ENCODE data around the gene LURAP1L. TPM values are rescaled to one million over a fixed set of nuclear protein-coding genes. Genes with fewer than 3 reads are reported as not detected.

The LURAP1L gene
- total RNA-seq, 1 experiment from 2014 or later, result 1.7 TPM

DNA sequence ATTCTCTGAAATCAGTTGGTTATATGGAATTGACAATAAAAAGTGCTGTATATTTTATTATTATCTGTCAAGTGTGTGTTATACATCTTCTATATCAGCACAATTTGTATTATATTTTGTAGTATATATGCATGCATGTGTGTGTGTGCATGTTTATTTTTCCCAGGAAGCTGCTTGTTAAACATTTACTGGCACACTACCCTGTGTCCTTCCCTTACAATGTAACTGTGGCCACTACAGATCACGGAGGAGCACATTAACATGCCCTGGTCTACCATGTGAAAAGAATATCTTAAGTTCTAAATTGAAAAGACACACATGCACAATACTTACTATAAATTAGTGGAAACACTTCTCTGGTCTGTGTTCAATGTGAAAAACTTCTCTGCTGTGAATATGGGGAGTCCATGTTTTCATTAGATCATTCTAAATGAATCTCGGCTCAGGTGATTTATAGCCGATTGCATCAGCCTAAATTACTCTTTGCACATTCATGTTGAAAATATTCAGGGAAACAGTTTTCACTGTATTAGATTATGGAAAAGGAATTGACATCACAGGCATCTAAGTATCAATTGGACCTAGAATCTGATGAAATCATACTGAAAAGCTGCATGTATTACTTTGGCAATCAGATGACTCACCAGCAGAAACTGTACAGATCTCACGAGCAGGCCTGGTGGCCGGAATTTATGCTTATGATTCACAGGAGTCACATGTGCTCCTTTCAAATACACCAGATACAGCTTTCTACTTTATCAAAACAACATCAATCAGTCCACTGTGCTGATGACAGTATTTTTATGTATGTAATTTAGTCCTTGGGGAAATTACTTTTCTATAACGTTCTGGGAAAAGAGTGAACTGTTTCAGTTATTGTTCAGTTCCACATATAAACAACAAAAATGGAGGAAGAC is 39.4 kb downstream of the LURAP1L start:
- H3K4me1 Mint-ChIP-seq, result peaks cover 9% of the 10 kb centered on the region; the same call in 1 of the 2 replicates
- H3K27ac Mint-ChIP-seq, result peak overlapping the region; percentile 30; the same call in 1 of the 2 replicates
- H3K4me3 Mint-ChIP-seq, result no peak overlapping the region
- DNase-seq (ENCODE audit: low spot score) (no peak), ATAC-seq (no peak)
- H3K27me3 Mint-ChIP-seq (ENCODE audit: low read depth), result no peaks in the 10 kb centered on the region
- peak; percentile 96 for TF ChIP-seq GABPB1 (CRISPR knock-in tag; IDR thresholded peaks at IDR 0.05)
- TF ChIP-seq ZNF671 (CRISPR knock-in tag; IDR thresholded peaks at IDR 0.05), result no peak
- POLR2A ChIA-PET, result no interaction called here
- H3K9me3 Mint-ChIP-seq, result no peaks in the 10 kb centered on the region
- no peaks in the 10 kb centered on the region for H3K36me3 Mint-ChIP-seq
- CTCF ChIA-PET, result interaction anchor here (1.6 kb wide), 1 partner anchor 38 kb away, joined by 5 read pairs; no protein-coding TSS in a partner anchor

DNA sequence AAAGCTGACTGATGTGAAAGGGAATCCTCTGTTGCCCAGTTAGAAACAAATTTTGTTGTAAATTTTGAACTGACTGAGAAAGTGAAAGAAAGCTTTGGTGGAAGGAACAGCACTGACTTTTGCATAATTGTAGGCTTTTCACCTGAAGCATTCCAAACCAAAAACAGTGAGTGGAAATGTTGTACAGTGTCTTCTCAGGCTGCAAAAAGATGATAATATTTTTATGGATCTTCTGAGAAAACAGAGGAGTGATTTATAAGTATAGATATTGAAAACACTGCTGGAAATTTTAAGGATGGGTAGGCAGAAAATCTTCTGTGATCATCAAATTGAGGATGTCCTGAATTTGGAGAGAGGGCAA is 40.0 kb downstream of the LURAP1L start:
- POLR2A ChIA-PET, result no interaction called here
- no peak for ATAC-seq

GRCh38 chr9:12815888-12816287 is 41.1 kb downstream of the LURAP1L start:
- CTCF ChIA-PET, result interaction anchor here (1.6 kb wide), 1 partner anchor 40 kb away, joined by 5 read pairs; no protein-coding TSS in a partner anchor
- no peak overlapping the region for H3K27ac Mint-ChIP-seq
- H3K9me3 Mint-ChIP-seq, result no peaks in the 10 kb centered on the region
- DNase-seq (ENCODE audit: low spot score), result no peak
- no peak for ATAC-seq
- no peaks in the 10 kb centered on the region for H3K27me3 Mint-ChIP-seq (ENCODE audit: low read depth)
- H3K36me3 Mint-ChIP-seq, result no peaks in the 10 kb centered on the region
- H3K4me1 Mint-ChIP-seq, result peaks cover 9% of the 10 kb centered on the region; the same call in 1 of the 2 replicates
- POLR2A ChIA-PET, result interaction anchor here (0.8 kb wide), 1 partner anchor 149 kb away, joined by 3 read pairs; no protein-coding TSS in a partner anchor
- no peak overlapping the region for H3K4me3 Mint-ChIP-seq
- TF ChIP-seq FOXJ3 (CRISPR knock-in tag; IDR thresholded peaks at IDR 0.05; ENCODE audit: borderline replicate concordance) (no peak), GTF2I (CRISPR knock-in tag; conservative IDR thresholded peaks at IDR 0.05) (no peak), ZBTB21 (CRISPR knock-in tag; IDR thresholded peaks at IDR 0.05; ENCODE audit: borderline replicate concordance) (no peak), PRRX2 (CRISPR knock-in tag; IDR thresholded peaks at IDR 0.05) (no peak), ZNF219 (CRISPR knock-in tag; IDR thresholded peaks at IDR 0.05; ENCODE audit: borderline replicate concordance) (no peak)
- TF ChIP-seq, protein P1, sequence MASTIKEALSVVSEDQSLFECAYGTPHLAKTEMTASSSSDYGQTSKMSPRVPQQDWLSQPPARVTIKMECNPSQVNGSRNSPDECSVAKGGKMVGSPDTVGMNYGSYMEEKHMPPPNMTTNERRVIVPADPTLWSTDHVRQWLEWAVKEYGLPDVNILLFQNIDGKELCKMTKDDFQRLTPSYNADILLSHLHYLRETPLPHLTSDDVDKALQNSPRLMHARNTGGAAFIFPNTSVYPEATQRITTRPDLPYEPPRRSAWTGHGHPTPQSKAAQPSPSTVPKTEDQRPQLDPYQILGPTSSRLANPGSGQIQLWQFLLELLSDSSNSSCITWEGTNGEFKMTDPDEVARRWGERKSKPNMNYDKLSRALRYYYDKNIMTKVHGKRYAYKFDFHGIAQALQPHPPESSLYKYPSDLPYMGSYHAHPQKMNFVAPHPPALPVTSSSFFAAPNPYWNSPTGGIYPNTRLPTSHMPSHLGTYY (CRISPR knock-in tag; IDR thresholded peaks at IDR 0.05), result no peak

More for the DNA sequence above, 40.0 kb downstream of the LURAP1L start:
- Mint-ChIP-seq H3K4me1 (peaks cover 9% of the 10 kb centered on the region; the same call in 1 of the 2 replicates), H3K36me3 (no peaks in the 10 kb centered on the region), H3K27ac (no peak overlapping the region), H3K9me3 (no peaks in the 10 kb centered on the region), H3K27me3 (ENCODE audit: low read depth) (no peaks in the 10 kb centered on the region), H3K4me3 (no peak overlapping the region)
- TF ChIP-seq ETV6 (CRISPR knock-in tag; IDR thresholded peaks at IDR 0.05) (no peak), ZNF232 (CRISPR knock-in tag; IDR thresholded peaks at IDR 0.05) (no peak), ZNF219 (CRISPR knock-in tag; IDR thresholded peaks at IDR 0.05; ENCODE audit: borderline replicate concordance) (no peak), RORB (CRISPR knock-in tag; IDR thresholded peaks at IDR 0.05) (no peak), OVOL2 (CRISPR knock-in tag; IDR thresholded peaks at IDR 0.05; ENCODE audit: borderline replicate concordance) (no peak), TCF7 (CRISPR knock-in tag; IDR thresholded peaks at IDR 0.05; ENCODE audit: low read depth) (no peak), SMAD4 (CRISPR knock-in tag; IDR thresholded peaks at IDR 0.05) (no peak), NR1H2 (CRISPR knock-in tag; IDR thresholded peaks at IDR 0.05) (no peak), EMX1 (CRISPR knock-in tag; IDR thresholded peaks at IDR 0.05) (no peak), HMGXB4 (CRISPR knock-in tag; IDR thresholded peaks at IDR 0.05) (no peak), TEAD4 (CRISPR knock-in tag; IDR thresholded peaks at IDR 0.05) (no peak), NFATC4 (CRISPR knock-in tag; IDR thresholded peaks at IDR 0.05) (no peak), TEAD1 (CRISPR knock-in tag; IDR thresholded peaks at IDR 0.05) (no peak), CBFB (CRISPR knock-in tag; IDR thresholded peaks at IDR 0.05; ENCODE audit: low read depth) (no peak)
- TF ChIP-seq, protein P2, sequence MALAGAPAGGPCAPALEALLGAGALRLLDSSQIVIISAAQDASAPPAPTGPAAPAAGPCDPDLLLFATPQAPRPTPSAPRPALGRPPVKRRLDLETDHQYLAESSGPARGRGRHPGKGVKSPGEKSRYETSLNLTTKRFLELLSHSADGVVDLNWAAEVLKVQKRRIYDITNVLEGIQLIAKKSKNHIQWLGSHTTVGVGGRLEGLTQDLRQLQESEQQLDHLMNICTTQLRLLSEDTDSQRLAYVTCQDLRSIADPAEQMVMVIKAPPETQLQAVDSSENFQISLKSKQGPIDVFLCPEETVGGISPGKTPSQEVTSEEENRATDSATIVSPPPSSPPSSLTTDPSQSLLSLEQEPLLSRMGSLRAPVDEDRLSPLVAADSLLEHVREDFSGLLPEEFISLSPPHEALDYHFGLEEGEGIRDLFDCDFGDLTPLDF (CRISPR knock-in tag; IDR thresholded peaks at IDR 0.05), result no peak
- TF ChIP-seq, protein P3, sequence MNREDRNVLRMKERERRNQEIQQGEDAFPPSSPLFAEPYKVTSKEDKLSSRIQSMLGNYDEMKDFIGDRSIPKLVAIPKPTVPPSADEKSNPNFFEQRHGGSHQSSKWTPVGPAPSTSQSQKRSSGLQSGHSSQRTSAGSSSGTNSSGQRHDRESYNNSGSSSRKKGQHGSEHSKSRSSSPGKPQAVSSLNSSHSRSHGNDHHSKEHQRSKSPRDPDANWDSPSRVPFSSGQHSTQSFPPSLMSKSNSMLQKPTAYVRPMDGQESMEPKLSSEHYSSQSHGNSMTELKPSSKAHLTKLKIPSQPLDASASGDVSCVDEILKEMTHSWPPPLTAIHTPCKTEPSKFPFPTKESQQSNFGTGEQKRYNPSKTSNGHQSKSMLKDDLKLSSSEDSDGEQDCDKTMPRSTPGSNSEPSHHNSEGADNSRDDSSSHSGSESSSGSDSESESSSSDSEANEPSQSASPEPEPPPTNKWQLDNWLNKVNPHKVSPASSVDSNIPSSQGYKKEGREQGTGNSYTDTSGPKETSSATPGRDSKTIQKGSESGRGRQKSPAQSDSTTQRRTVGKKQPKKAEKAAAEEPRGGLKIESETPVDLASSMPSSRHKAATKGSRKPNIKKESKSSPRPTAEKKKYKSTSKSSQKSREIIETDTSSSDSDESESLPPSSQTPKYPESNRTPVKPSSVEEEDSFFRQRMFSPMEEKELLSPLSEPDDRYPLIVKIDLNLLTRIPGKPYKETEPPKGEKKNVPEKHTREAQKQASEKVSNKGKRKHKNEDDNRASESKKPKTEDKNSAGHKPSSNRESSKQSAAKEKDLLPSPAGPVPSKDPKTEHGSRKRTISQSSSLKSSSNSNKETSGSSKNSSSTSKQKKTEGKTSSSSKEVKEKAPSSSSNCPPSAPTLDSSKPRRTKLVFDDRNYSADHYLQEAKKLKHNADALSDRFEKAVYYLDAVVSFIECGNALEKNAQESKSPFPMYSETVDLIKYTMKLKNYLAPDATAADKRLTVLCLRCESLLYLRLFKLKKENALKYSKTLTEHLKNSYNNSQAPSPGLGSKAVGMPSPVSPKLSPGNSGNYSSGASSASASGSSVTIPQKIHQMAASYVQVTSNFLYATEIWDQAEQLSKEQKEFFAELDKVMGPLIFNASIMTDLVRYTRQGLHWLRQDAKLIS (CRISPR knock-in tag; IDR thresholded peaks at IDR 0.05; ENCODE audit: borderline replicate concordance), result no peak
- CTCF ChIA-PET, result interaction anchor here (1.6 kb wide), 1 partner anchor 39 kb away, joined by 5 read pairs; no protein-coding TSS in a partner anchor
- DNase-seq (ENCODE audit: low spot score), result no peak

All from WTC11 (cell line).